CD4-positive, alpha-beta T cell treated with Interleukin-15 for 4 hours (primary cell): ENCODE measurements around the gene LYPD5.
"Not testable (repeated sequence)": the region's sequence is repeated elsewhere in the genome, so short reads cannot be mapped to it uniquely, and the experiment has no call there.

ENCODE experiments used
- DNase-seq: peaks from one replicate; pipeline ENCODE4 v3.0.0-alpha.2; 2020; ENCODE audit warnings: low spot score

The LYPD5 gene

GRCh38 chr19:43806401-43806800 lies 4.2 kb upstream of the LYPD5 start:
- not testable (repeated sequence) for DNase-seq

GRCh38 chr19:43804432-43804831 lies 2.2 kb upstream of the LYPD5 start:
- DNase-seq: no peak

GRCh38 chr19:43799502-43800142 lies 2.6 kb downstream of the LYPD5 start:
- no peak for DNase-seq

- DNase-seq: peak; percentile 67
Measured at GRCh38 chr19:43798546-43799409, 3.5 kb downstream of the LYPD5 start.

- no peak for DNase-seq
Measured at GRCh38 chr19:43798026-43798545, 4.2 kb downstream of the LYPD5 start.

- DNase-seq: no peak
Measured at GRCh38 chr19:43797556-43797955, 4.7 kb downstream of the LYPD5 start.

GRCh38 chr19:43797118-43797517 lies 5.1 kb downstream of the LYPD5 start:
- DNase-seq: no peak

- DNase-seq: no peak
Measured at GRCh38 chr19:43790587-43790986, 11.7 kb downstream of the LYPD5 start.

GRCh38 chr19:43789029-43789428 lies 13.2 kb downstream of the LYPD5 start:
- DNase-seq: no peak

GRCh38 chr19:43786665-43787064 lies 15.6 kb downstream of the LYPD5 start:
- DNase-seq: no peak

GRCh38 chr19:43784981-43785808 lies 17.1 kb downstream of the LYPD5 start:
- DNase-seq: peak; percentile 72

GRCh38 chr19:43784241-43784980 lies 17.8 kb downstream of the LYPD5 start:
- peak; percentile 73 for DNase-seq

GRCh38 chr19:43783636-43784035 lies 18.6 kb downstream of the LYPD5 start:
- no peak for DNase-seq

- DNase-seq: no peak
Measured at GRCh38 chr19:43782689-43783231, 19.5 kb downstream of the LYPD5 start.

- no peak for DNase-seq
Measured at GRCh38 chr19:43782311-43782660, 20.0 kb downstream of the LYPD5 start.

- DNase-seq: peak; percentile 40
Measured at GRCh38 chr19:43781630-43782310, 20.5 kb downstream of the LYPD5 start.

GRCh38 chr19:43780706-43781525 lies 21.3 kb downstream of the LYPD5 start, which contains the start of gene KCNN4:
KCNN4 (minus strand) TSS chr19:43780973; CDS start chr19:43780861, 112 bp downstream.
- peak; percentile 87 for DNase-seq

- DNase-seq: no peak
Measured at GRCh38 chr19:43779820-43780219, 22.4 kb downstream of the LYPD5 start.

GRCh38 chr19:43779147-43779819 lies 23.0 kb downstream of the LYPD5 start:
- no peak for DNase-seq
